Endothelial cell of umbilical vein (primary cell): ENCODE results near the gene ZNF274. TPM values are rescaled to one million over a fixed set of nuclear protein-coding genes. Genes with fewer than 3 reads are reported as not detected.

Experiments
- BruUV-seq: library from RNA; stranded (reverse); fragments of 400-500 nt; replicated peaks from 2 replicates; lab custom pipeline; 2021; lab: Mats Ljungman, UMichigan
- CTCF ChIA-PET: fragments of 300-600, 350-600 bp; sonication (Branson Sonifier 250); formaldehyde crosslinking; loops from one replicate; lab custom pipeline; 2021; ENCODE audit warnings: antibody characterized with exemption, inconsistent platforms; lab: Charles Lee
- POLR2A ChIA-PET: fragments of 300-600, 350-600 bp; sonication (Branson Sonifier 250); formaldehyde crosslinking; loops from one replicate; lab custom pipeline; 2021; ENCODE audit warnings: antibody characterized with exemption, inconsistent platforms; lab: Charles Lee
- DNase-seq: peaks from one replicate; pipeline ENCODE4 v3.0.0-alpha.2; 2011; ENCODE audit warnings: low read depth, low spot score
- FAIRE-seq: peaks from 2 replicates; lab custom pipeline; 2011; peaks lifted over from hg19 to GRCh38; lab: Jason Lieb, UNC
- H2AFZ ChIP-seq: 2 replicates; pipeline ENCODE4 v1.6.0; 2012; ENCODE audit warnings: low read depth, low read length, control low read depth, inconsistent platforms
- H3K27ac ChIP-seq: 2 replicates; pipeline ENCODE4 v1.5.1; 2011; ENCODE audit warnings: low read depth, mild to moderate bottlenecking, control low read depth, low read length, moderate library complexity; ENCODE audit not compliant: insufficient read depth
- H3K27me3 ChIP-seq, 2 experiments: 2 replicates each; pipeline versions ENCODE4 v1.6.0 to v1.6.1; 2011; ENCODE audit warnings: low read length in 2 of 2, mixed read lengths in 1 of 2; ENCODE audit not compliant: control insufficient read depth in 2 of 2, insufficient read depth in 2 of 2
- H3K36me3 ChIP-seq, 2 experiments: 2 replicates in 1 of 2; 3 replicates in 1 of 2; pipeline ENCODE4 v1.5.1; 2011; ENCODE audit warnings: low read length in 2 of 2, mild to moderate bottlenecking in 1 of 2, moderate library complexity in 1 of 2; ENCODE audit not compliant: control insufficient read depth in 2 of 2, insufficient read depth in 2 of 2; ENCODE audit errors: extremely low read depth in 1 of 2
- H3K4me1 ChIP-seq: 3 replicates; pipeline ENCODE4 v1.5.1; 2011; ENCODE audit warnings: mild to moderate bottlenecking, low read length; ENCODE audit not compliant: control insufficient read depth, insufficient read depth; ENCODE audit errors: extremely low read depth
- H3K4me2 ChIP-seq: 2 replicates; pipeline ENCODE4 v1.6.1; 2011; ENCODE audit warnings: low read length, control low read depth, mixed read lengths; ENCODE audit not compliant: insufficient read depth
- H3K4me3 ChIP-seq, 3 experiments: fragments of 200-600 bp in 1 of 3; sonication (generic), shearing (Covaris generic) in 1 of 3; replicated peaks in 1 of 3; 2 replicates each; pipeline ENCODE4 v1.5.1; 2011 to 2016; ENCODE audit warnings: control low read depth in 3 of 3, low read length in 3 of 3, mild to moderate bottlenecking in 2 of 3, inconsistent platforms in 1 of 3, low read depth in 1 of 3, moderate library complexity in 1 of 3; ENCODE audit not compliant: insufficient read depth in 1 of 3
- H3K79me2 ChIP-seq: 2 replicates; pipeline ENCODE4 v1.6.0; 2012; ENCODE audit warnings: low read length, inconsistent platforms; ENCODE audit not compliant: control insufficient read depth, insufficient read depth
- H3K9ac ChIP-seq: replicated peaks from 2 replicates; pipeline ENCODE3; 2011; ENCODE audit warnings: low read length, control low read depth; ENCODE audit not compliant: insufficient read depth; ENCODE audit errors: extremely low read depth
- H3K9me1 ChIP-seq: replicated peaks from 3 replicates; pipeline ENCODE4 v1.6.0; 2011; ENCODE audit warnings: mild to moderate bottlenecking, low read length; ENCODE audit not compliant: control insufficient read depth, insufficient read depth; ENCODE audit errors: extremely low read depth
- H3K9me3 ChIP-seq: replicated peaks from 2 replicates; pipeline ENCODE4 v1.5.1; 2012; ENCODE audit warnings: low read length, inconsistent platforms; ENCODE audit not compliant: control insufficient read depth, insufficient read depth
- H4K20me1 ChIP-seq: replicated peaks from 2 replicates; pipeline ENCODE3; 2011; ENCODE audit warnings: mild to moderate bottlenecking, low read length; ENCODE audit not compliant: control insufficient read depth, insufficient read depth; ENCODE audit errors: extremely low read depth
- EZH2 ChIP-seq: IDR thresholded peaks from 2 replicates; pipeline ENCODE4 v1.6.1; 2012; ENCODE audit warnings: borderline replicate concordance, low read depth, mild to moderate bottlenecking, moderate library complexity, low read length, inconsistent platforms; ENCODE audit not compliant: severe bottlenecking
- FOS ChIP-seq: IDR thresholded peaks from 2 replicates; pipeline ENCODE4 v1.6.1; 2011; ENCODE audit warnings: mild to moderate bottlenecking, low read length, moderate library complexity, borderline replicate concordance; ENCODE audit not compliant: insufficient read depth
- GATA2 ChIP-seq: IDR thresholded peaks from 2 replicates; pipeline ENCODE4 v1.7.0; 2011; ENCODE audit warnings: low read depth, mild to moderate bottlenecking, moderate library complexity, mixed read lengths, low read length; ENCODE audit not compliant: insufficient read length, insufficient read depth
- JUN ChIP-seq: IDR thresholded peaks from 2 replicates; pipeline ENCODE4 v1.6.1; 2011; ENCODE audit warnings: borderline replicate concordance, low read depth; ENCODE audit not compliant: insufficient read length, insufficient read depth
- MYC ChIP-seq: IDR thresholded peaks from one replicate; pipeline ENCODE4 v1.6.1; 2011; ENCODE audit warnings: mild to moderate bottlenecking, low read depth, low read length
- POLR2A ChIP-seq: IDR thresholded peaks from 2 replicates; pipeline ENCODE4 v1.6.1; 2012; ENCODE audit warnings: low read depth, mild to moderate bottlenecking, control low read depth, low read length
- POLR2AphosphoS5 ChIP-seq: IDR thresholded peaks from 2 replicates; pipeline ENCODE4 v1.6.1; 2012; ENCODE audit warnings: low read depth, mild to moderate bottlenecking, control low read depth, low read length, moderate library complexity; ENCODE audit not compliant: insufficient read depth
- dilution Hi-C: fragments of 300-500 bp; cut with MboI; formaldehyde crosslinking; loops from one replicate; pipeline ENCODE4 v1.15.0; 2019; ENCODE audit warnings: low sequenced_read_pairs; ENCODE audit not compliant: extremely low pct_ligation_motif_present
- intact Hi-C: fragments of 100-400 bp; cut with micrococcal nuclease; formaldehyde crosslinking; loops from one replicate; pipeline ENCODE4 v1.10.0; 2022
- polyA plus RNA-seq, 4 experiments: library from polyadenylated mRNA; depleted of rRNA in 3 of 4; stranded (reverse) in 3 of 4; unstranded in 1 of 4; fragments of >200 nt; gene quantifications; 2 replicates each; pipeline versions ENCODE4 v1.2.1 to v1.2.3, GENCODE V29; 2011 to 2012; ENCODE audit warnings: missing spikeins in 1 of 4
- total RNA-seq: library from RNA; stranded (reverse); gene quantifications from 2 replicates; pipeline ENCODE4 v1.2.3, GENCODE V29; 2021
- TF ChIP-seq, protein P1 (sequence below), 2 donors: IDR thresholded peaks; 1 replicate in 1 of 2; 2 replicates in 1 of 2; pipeline ENCODE4 v1.5.1; 2011; ENCODE audit warnings: low read length in 2 of 2, mild to moderate bottlenecking in 2 of 2, moderate library complexity in 2 of 2, control low read depth in 1 of 2, inconsistent platforms in 1 of 2, low read depth in 1 of 2; ENCODE audit not compliant: insufficient read depth in 1 of 2; ENCODE audit errors: extremely low read depth in 1 of 2
- TF ChIP-seq, protein P2 (sequence below): IDR thresholded peaks from 2 replicates; pipeline ENCODE4 v1.6.1; 2011; ENCODE audit not compliant: insufficient read depth, insufficient read length

ZNF274 gene
- total and polyA plus RNA-seq, 2 donors (not counting 3 experiments of a cell fraction or from before 2014, with no cell fraction given), result 10.1 to 18.3 TPM

DNA sequence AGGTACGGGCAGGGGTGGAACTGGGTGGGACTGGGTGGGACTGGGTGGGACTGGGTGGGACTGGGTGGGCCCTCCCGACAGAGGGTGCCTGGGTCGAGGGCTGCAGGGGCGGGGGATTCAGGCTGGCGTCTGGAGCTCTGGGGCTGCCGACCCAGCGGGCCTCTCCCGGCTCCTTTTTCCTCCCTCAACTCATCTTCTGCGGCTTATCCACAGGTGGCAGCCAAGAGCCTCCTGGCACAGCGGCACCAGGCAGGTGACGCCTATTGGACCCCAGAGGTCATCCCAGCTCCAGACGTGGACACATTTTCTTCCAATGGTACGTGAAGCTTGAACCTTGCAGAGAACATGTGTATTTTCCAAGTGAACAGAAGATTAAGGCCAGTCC lies 46.4 kb downstream of the ZNF274 start:
- ChIA-PET CTCF (interaction anchor here (0.9 to 2.4 kb wide), 9 partner anchors 8 to 285 kb away, joined by 3 to 11 read pairs (median 5); partner anchors contain the start of genes ZNF274 and ZSCAN22), POLR2A (no interaction called here)
- Histone ChIP-seq H4K20me1 (no peaks in the 10 kb centered on the region), H3K27ac (no peak overlapping the region), H3K9me3 (no peaks in the 10 kb centered on the region), H3K9ac (peak overlapping the region; percentile 68), H3K9me1 (no peaks in the 10 kb centered on the region), H3K4me1 (peaks cover 10% of the 10 kb centered on the region), H3K27me3 (no peaks in the 10 kb centered on the region), H3K79me2 (peaks cover 26% of the 10 kb centered on the region), H2AFZ (peak overlapping the region; percentile 91), H3K36me3 (peaks cover 7 to 20% of the 10 kb centered on the region in 2 experiments), H3K4me3 (peak overlapping the region; percentile 41 to 61 (median 53)), H3K4me2 (peak overlapping the region; percentile 73)
- no TSS peak for BruUV-seq
- intact Hi-C loops, result loop anchor here (2.0 kb wide), 5 partner anchors 134 to 290 kb away; partner anchors contain the start of genes ZBTB45, ZNF324, ZNF497 and ZNF584
- TF ChIP-seq, protein P1, sequence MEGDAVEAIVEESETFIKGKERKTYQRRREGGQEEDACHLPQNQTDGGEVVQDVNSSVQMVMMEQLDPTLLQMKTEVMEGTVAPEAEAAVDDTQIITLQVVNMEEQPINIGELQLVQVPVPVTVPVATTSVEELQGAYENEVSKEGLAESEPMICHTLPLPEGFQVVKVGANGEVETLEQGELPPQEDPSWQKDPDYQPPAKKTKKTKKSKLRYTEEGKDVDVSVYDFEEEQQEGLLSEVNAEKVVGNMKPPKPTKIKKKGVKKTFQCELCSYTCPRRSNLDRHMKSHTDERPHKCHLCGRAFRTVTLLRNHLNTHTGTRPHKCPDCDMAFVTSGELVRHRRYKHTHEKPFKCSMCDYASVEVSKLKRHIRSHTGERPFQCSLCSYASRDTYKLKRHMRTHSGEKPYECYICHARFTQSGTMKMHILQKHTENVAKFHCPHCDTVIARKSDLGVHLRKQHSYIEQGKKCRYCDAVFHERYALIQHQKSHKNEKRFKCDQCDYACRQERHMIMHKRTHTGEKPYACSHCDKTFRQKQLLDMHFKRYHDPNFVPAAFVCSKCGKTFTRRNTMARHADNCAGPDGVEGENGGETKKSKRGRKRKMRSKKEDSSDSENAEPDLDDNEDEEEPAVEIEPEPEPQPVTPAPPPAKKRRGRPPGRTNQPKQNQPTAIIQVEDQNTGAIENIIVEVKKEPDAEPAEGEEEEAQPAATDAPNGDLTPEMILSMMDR (IDR thresholded peaks at IDR 0.05; ENCODE audit: extremely low read depth in 1 of 2, insufficient read depth in 1 of 2, low read depth in 1 of 2, low read length in 2 of 2), result peak in 1 of 2 donors; percentile 52
- no peak for TF ChIP-seq EZH2
- dilution Hi-C loops, result no loop called here
- DNase-seq (peak; percentile 45), FAIRE-seq (peak; percentile 38)

DNA sequence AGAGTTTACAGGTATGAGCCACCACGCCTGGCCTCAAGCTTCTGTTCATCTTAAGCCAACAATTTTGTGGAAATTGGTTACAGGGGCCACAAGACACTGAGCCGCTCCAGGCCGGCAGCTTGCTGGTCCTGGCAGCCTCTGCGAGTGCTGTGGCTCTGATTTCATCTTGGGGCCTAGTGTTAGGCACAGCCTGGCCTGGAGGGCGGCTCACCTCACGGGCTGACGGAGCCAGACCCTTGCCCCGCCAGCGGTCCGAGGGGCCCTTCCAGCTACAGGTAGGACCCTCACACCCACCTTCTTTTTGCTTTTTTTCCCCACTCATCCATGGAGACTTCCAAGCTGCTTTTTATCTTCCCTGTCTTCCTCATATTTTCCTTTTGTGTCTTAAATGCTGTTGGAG lies 54.5 kb downstream of the ZNF274 start:
- Histone ChIP-seq H3K27me3 (no peaks in the 10 kb centered on the region), H3K4me3 (no peak overlapping the region), H3K4me1 (no peaks in the 10 kb centered on the region), H3K36me3 (peaks cover 7 to 33% of the 10 kb centered on the region in 2 experiments), H3K9me3 (no peaks in the 10 kb centered on the region), H3K79me2 (peaks cover 9% of the 10 kb centered on the region), H4K20me1 (no peaks in the 10 kb centered on the region), H3K9ac (no peak overlapping the region), H3K27ac (no peak overlapping the region), H3K9me1 (no peaks in the 10 kb centered on the region), H3K4me2 (no peak overlapping the region), H2AFZ (no peak overlapping the region)
- no peak for DNase-seq
- FAIRE-seq, result no peak
- no TSS peak for BruUV-seq
- dilution Hi-C loops (no loop called here), intact Hi-C loops (no loop called here)
- ChIA-PET CTCF (interaction anchor here (1.1 kb wide), 1 partner anchor 9 kb away, joined by 4 read pairs; the partner anchor contains the start of gene ZNF544), POLR2A (no interaction called here)
- TF ChIP-seq GATA2 (no peak), JUN (no peak), POLR2AphosphoS5 (no peak), FOS (no peak), POLR2A (no peak), MYC (no peak), EZH2 (no peak)
- TF ChIP-seq, protein P2, sequence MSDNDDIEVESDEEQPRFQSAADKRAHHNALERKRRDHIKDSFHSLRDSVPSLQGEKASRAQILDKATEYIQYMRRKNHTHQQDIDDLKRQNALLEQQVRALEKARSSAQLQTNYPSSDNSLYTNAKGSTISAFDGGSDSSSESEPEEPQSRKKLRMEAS, result no peak
- TF ChIP-seq, protein P1 (IDR thresholded peaks at IDR 0.05; ENCODE audit: extremely low read depth in 1 of 2, insufficient read depth in 1 of 2, low read depth in 1 of 2, low read length in 2 of 2), result no peak
